Sigmoid colon (tissue), 7 donors: ENCODE results near the gene FRMPD4. TPM values are rescaled to one million over a fixed set of nuclear protein-coding genes. Genes with fewer than 3 reads are reported as not detected.

Source experiments
- DNase-seq: peaks from one replicate; pipeline ENCODE4 v3.0.0-alpha.2; 2019
- H3K27ac ChIP-seq, 4 donors: fragments of 200-600 bp; sonication (generic); one replicate each; pipeline ENCODE4 v1.5.1; 2016 to 2019; ENCODE audit warnings: mild to moderate bottlenecking in 1 of 4
- H3K27me3 ChIP-seq, 3 donors: fragments of 200-600 bp; sonication (generic); one replicate each; pipeline ENCODE4 v1.5.1; 2019; ENCODE audit warnings: mild to moderate bottlenecking in 1 of 3
- H3K36me3 ChIP-seq, 4 donors: fragments of 200-600 bp; sonication (generic); one replicate each; pipeline ENCODE4 v1.5.1; 2016 to 2019
- H3K4me1 ChIP-seq, 4 donors: fragments of 200-600 bp; sonication (generic); one replicate each; pipeline ENCODE4 v1.5.1; 2017 to 2019
- H3K4me3 ChIP-seq, 4 donors: fragments of 200-600 bp; sonication (generic); one replicate each; pipeline ENCODE4 v1.5.1; 2017 to 2019; ENCODE audit warnings: mild to moderate bottlenecking in 2 of 4, moderate library complexity in 1 of 4
- H3K9me3 ChIP-seq, 4 donors: fragments of 200-600 bp in 3 of 4; sonication (generic) in 3 of 4; one replicate each; pipeline versions ENCODE4 v1.5.1 to v1.6.1; 2013 to 2019
- EP300 ChIP-seq, 4 donors: sonication (generic); formaldehyde crosslinking; IDR thresholded peaks; one replicate each; pipeline ENCODE4 v1.6.1; 2017; ENCODE audit warnings: antibody characterized with exemption in 4 of 4
- POLR2A ChIP-seq, 2 donors: fragments of 450-650 bp; IDR thresholded peaks; one replicate each; pipeline ENCODE4 v1.6.1; 2016; ENCODE audit warnings: antibody characterized with exemption in 2 of 2, mild to moderate bottlenecking in 2 of 2, moderate library complexity in 2 of 2
- POLR2AphosphoS5 ChIP-seq, 4 donors: sonication (generic); formaldehyde crosslinking; IDR thresholded peaks; one replicate each; pipeline ENCODE4 v1.6.1; 2017; ENCODE audit warnings: antibody characterized with exemption in 4 of 4
- WGBS, 2 donors: extraction: QIAGEN DNeasy Blood & Tissue Kit; methylation state at CpG; one replicate each; pipeline ENCODE4 v1.1.7; 2013; 5-methylcytosine and 5-hydroxymethylcytosine counted together
- intact Hi-C: fragments of 100-400 bp; cut with DNase I; formaldehyde crosslinking; loops from one replicate; pipeline ENCODE4 v1.15.1; 2023
- polyA plus RNA-seq, 3 donors: library from polyadenylated mRNA; stranded (reverse); fragments of 200-250 nt; gene quantifications; one replicate each; pipeline ENCODE4 v1.2.3, GENCODE V29; 2013
- total RNA-seq, 4 donors: library from RNA; depleted of rRNA; stranded (reverse); fragments of >200 nt; gene quantifications; one replicate each; pipeline ENCODE4 v1.1.0, GENCODE V29; 2016
- TF ChIP-seq, protein P1 (sequence below), 4 experiments: fragments of 450-650 bp in 3 of 4; fragments of 200-600 bp in 1 of 4; IDR thresholded peaks; one replicate each; pipeline ENCODE4 v1.5.1; 2016 to 2019; ENCODE audit warnings: antibody characterized with exemption in 4 of 4, mild to moderate bottlenecking in 3 of 4, moderate library complexity in 2 of 4
- donor health status: healthy with polysubstance abuse.
- donor health status: Bipolar disorder and iron deficiency.
- donor health status: healthy.

FRMPD4 gene
- total and polyA plus RNA-seq, 7 donors = 0.22 to 5.8 (median 2.9) TPM; not detected in 2

DNA sequence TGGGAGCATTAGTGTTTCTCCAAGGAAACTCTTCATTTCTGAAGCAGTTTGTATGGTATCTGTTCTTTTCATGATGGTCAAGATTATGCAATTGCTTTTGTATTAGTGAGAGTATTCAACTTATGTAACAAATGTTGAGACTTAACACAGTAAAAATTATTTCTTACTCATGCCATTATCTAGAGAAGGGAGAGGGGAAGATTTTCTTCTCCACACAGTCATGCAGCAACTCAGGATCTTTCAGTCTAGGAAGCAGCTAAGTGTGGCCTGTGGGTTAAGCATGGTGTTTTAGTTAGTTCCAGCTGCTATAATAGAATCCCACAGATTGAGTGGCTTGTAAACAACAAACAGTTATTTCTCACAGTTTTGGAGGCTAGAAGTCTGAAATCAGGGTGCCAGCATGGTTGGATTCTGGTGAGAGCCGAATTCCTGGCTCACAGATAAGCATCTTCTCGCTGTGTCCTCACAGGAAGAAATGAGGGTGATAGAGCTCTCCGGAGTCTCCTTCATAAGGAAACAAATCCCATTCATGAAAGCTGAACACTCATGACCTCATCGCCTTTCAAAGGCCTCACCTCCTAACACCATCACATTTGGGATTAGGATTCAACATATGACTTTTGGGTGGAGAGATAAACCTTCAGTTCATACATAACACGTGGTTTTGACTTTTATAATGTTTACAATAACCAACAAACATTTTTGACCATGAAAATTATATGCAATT, 101.2 kb downstream of the FRMPD4 start:
- intact Hi-C loops = no loop called here
- Histone ChIP-seq H3K9me3 (no peaks in the 10 kb centered on the region), H3K27ac (no peak overlapping the region), H3K36me3 (no peaks in the 10 kb centered on the region), H3K4me1 (no peaks in the 10 kb centered on the region), H3K4me3 (no peak overlapping the region), H3K27me3 (no peaks in the 10 kb centered on the region)
- DNase-seq = no peak
- TF ChIP-seq EP300 (IDR thresholded peaks at IDR 0.05) (no peak), POLR2AphosphoS5 (IDR thresholded peaks at IDR 0.05) (no peak), POLR2A (IDR thresholded peaks at IDR 0.05) (no peak)
- TF ChIP-seq, protein P1, sequence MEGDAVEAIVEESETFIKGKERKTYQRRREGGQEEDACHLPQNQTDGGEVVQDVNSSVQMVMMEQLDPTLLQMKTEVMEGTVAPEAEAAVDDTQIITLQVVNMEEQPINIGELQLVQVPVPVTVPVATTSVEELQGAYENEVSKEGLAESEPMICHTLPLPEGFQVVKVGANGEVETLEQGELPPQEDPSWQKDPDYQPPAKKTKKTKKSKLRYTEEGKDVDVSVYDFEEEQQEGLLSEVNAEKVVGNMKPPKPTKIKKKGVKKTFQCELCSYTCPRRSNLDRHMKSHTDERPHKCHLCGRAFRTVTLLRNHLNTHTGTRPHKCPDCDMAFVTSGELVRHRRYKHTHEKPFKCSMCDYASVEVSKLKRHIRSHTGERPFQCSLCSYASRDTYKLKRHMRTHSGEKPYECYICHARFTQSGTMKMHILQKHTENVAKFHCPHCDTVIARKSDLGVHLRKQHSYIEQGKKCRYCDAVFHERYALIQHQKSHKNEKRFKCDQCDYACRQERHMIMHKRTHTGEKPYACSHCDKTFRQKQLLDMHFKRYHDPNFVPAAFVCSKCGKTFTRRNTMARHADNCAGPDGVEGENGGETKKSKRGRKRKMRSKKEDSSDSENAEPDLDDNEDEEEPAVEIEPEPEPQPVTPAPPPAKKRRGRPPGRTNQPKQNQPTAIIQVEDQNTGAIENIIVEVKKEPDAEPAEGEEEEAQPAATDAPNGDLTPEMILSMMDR (IDR thresholded peaks at IDR 0.05) = no peak
- 70 to 77% methylated on average over 5 of the region's 5 CpGs for WGBS, 2 donors

DNA sequence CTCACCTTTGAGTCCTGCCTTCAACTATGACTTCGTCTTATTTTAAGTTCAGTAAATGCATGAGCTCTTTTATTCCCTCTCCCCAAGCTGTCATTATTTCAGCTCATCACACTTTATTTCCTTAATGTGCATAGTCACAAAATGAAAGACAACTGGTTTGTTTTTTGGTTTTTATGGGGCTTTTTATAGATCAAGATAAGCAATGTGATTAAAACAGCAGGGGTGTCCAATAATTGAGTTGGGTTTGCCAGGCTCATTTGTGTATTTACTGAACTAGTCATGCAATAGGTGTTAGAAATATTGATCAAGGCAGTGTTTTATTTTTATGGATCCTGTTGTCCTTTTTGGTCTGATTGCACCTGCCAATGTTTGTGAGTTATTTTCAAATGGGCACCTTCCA, 102.2 kb downstream of the FRMPD4 start:
- Histone ChIP-seq H3K4me3 (no peak overlapping the region), H3K27me3 (no peaks in the 10 kb centered on the region), H3K9me3 (no peaks in the 10 kb centered on the region), H3K4me1 (no peaks in the 10 kb centered on the region), H3K27ac (no peak overlapping the region), H3K36me3 (no peaks in the 10 kb centered on the region)
- no peak for DNase-seq
- TF ChIP-seq POLR2AphosphoS5 (IDR thresholded peaks at IDR 0.05) (no peak), EP300 (IDR thresholded peaks at IDR 0.05) (no peak), POLR2A (IDR thresholded peaks at IDR 0.05) (no peak)
- TF ChIP-seq, protein P1 (IDR thresholded peaks at IDR 0.05) = no peak
- WGBS, 2 donors = 33 to 72% methylated on average over 1 of the region's 1 CpG
- intact Hi-C loops = no loop called here

DNA sequence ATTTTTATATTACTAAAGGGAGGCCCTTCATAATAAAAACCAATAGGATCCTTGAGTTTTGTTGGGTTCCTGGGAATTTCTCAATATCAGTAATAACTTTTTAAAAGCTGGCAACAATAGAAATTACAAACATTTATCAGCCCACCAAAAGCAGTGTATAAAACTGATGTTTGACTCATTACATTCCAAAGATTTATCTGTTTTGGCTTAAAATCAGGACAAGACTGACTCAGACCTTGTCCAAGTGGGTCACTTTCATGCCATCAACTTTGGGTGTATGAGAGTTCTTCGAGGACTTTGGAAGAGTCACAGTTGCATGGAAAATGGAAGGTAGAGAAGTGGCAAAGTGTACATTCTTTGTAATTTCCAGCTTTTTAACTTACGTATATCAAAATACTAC, 102.8 kb downstream of the FRMPD4 start:
- WGBS, 2 donors = 88 to 92% methylated on average over 2 of the region's 2 CpGs
- intact Hi-C loops = no loop called here
- no peak for DNase-seq
- no peaks in the 10 kb centered on the region for H3K27me3 ChIP-seq
- no peak for TF ChIP-seq POLR2AphosphoS5 (IDR thresholded peaks at IDR 0.05)
- TF ChIP-seq, protein P1 (IDR thresholded peaks at IDR 0.05) = no peak
- TF ChIP-seq POLR2A (IDR thresholded peaks at IDR 0.05) = no peak
- TF ChIP-seq EP300 (IDR thresholded peaks at IDR 0.05) = no peak
- H3K36me3 ChIP-seq = no peaks in the 10 kb centered on the region
- no peak overlapping the region for H3K27ac ChIP-seq
- no peak overlapping the region for H3K4me3 ChIP-seq
- no peaks in the 10 kb centered on the region for H3K4me1 ChIP-seq
- no peaks in the 10 kb centered on the region for H3K9me3 ChIP-seq

DNA sequence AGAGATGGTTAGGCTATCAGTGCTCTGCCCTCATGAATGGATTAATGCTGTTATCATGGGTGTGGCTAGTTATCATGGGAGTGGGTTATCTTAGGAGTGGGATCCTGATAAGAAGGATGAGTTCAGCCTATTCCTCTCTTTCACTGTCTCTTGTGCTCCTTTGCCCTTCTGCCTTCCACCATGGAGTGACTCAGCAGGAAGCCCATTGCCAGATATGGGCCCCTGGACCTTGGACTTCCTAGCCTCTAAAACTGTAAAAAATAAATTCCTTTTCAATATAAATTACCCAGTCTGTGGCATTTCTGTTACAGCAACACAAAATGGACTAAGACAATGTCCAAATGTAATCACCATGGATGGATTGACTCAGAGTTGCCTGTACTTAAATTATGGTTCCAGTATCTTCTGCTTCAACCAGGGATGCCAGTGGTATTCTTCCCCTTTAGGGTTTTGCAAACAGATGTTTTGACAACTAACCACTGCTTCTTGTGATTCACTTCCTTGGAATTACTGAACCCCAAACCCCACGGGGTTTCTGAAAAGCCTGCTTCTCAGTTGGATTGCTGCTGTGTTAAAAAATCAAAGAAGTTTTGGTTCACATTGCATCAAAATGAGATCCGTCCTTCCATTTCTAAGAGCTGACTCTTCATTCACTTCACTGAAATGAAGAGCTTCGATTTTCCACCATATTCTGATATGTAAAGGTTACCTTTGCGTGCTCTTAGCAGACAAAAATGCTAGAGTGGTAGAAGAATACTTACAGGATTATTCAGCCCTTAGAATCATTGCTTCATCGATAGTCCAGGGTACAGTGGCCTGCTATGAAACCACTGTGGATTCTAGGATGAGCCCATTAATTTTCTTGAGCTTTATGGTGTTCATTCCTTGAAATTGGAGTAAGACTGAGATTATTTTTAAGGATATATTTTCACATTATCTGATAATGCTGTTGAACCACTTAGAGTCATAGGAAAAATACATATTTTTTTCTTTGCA, 107.7 kb downstream of the FRMPD4 start:
- Histone ChIP-seq H3K27ac (no peak overlapping the region), H3K4me3 (no peak overlapping the region), H3K4me1 (no peaks in the 10 kb centered on the region), H3K36me3 (no peaks in the 10 kb centered on the region), H3K9me3 (no peaks in the 10 kb centered on the region), H3K27me3 (no peaks in the 10 kb centered on the region)
- TF ChIP-seq EP300 (IDR thresholded peaks at IDR 0.05) (no peak), POLR2A (IDR thresholded peaks at IDR 0.05) (no peak), POLR2AphosphoS5 (IDR thresholded peaks at IDR 0.05) (no peak)
- TF ChIP-seq, protein P1 (IDR thresholded peaks at IDR 0.05) = no peak
- intact Hi-C loops = no loop called here
- WGBS, 2 donors = 75 to 84% methylated on average over 5 of the region's 5 CpGs
- no peak for DNase-seq
